HCT116 (cell line): ENCODE data around the gene LUM. TPM values are rescaled to one million over a fixed set of nuclear protein-coding genes. Genes with fewer than 3 reads are reported as not detected.

Experiments used
- ATAC-seq: fragments of 200-7000 bp; cut with Tn5 transposase; 2 replicates; pipeline ENCODE4 v1.9.1; 2020; ENCODE audit warnings: mild to moderate bottlenecking, moderate library complexity
- BruUV-seq: library from RNA; stranded (reverse); fragments of 400-500 nt; replicated peaks from 2 replicates; lab custom pipeline; 2021; lab: Mats Ljungman, UMichigan
- CTCF ChIA-PET: fragments of 300-600 bp; sonication (Branson Sonifier 250); formaldehyde crosslinking; loops from one replicate; lab custom pipeline; 2021; ENCODE audit warnings: antibody characterized with exemption; lab: Charles Lee
- POLR2A ChIA-PET: fragments of 300-600, 350-600 bp; sonication (Branson Sonifier 250); formaldehyde crosslinking; loops from one replicate; lab custom pipeline; 2021; ENCODE audit warnings: antibody characterized with exemption; lab: Charles Lee
- RAD21 ChIA-PET, 2 experiments: fragments of 300-600 bp; sonication (Branson Sonifier 250); formaldehyde crosslinking; loops; one replicate each; lab custom pipeline; 2023; ENCODE audit warnings: low total read pairs in 2 of 2; ENCODE audit not compliant: uncharacterized antibody in 2 of 2, unreplicated experiment in 2 of 2, low non-redundant PET in 1 of 2; lab: Charles Lee
- DNase-seq: peaks from one replicate; pipeline ENCODE4 v3.0.0-alpha.2; 2010; ENCODE audit warnings: low read depth, low spot score
- H2AFZ ChIP-seq: fragments of 200-600 bp; shearing (Covaris generic), sonication (generic); 2 replicates; pipeline ENCODE4 v1.6.1; 2017; ENCODE audit warnings: low read depth, mixed run types, mixed read lengths, antibody characterized with exemption, low read length; ENCODE audit not compliant: poor library complexity, severe bottlenecking
- H3K27ac ChIP-seq: 2 replicates; pipeline ENCODE4 v1.5.1; 2012; ENCODE audit warnings: low read depth, low read length
- H3K27me3 ChIP-seq: fragments of 200-600 bp; sonication (generic); 2 replicates; pipeline ENCODE4 v1.6.1; 2016; ENCODE audit warnings: mixed run types, low read length, mixed read lengths; ENCODE audit not compliant: insufficient read depth
- H3K36me3 ChIP-seq, 2 experiments: fragments of 200-500 bp in 1 of 2; fragments of 200-600 bp in 1 of 2; sonication (Bioruptor generic) in 1 of 2; sonication (generic) in 1 of 2; 2 replicates each; pipeline versions ENCODE4 v1.5.1 to v1.6.1; 2014 to 2016; ENCODE audit warnings: low read length in 2 of 2, inconsistent platforms in 1 of 2, mixed read lengths in 1 of 2, mixed run types in 1 of 2; ENCODE audit not compliant: insufficient read depth in 2 of 2, control insufficient read depth in 1 of 2
- H3K4me1 ChIP-seq, 2 experiments: fragments of 200-600 bp in 1 of 2; sonication (generic) in 1 of 2; 2 replicates each; pipeline versions ENCODE4 v1.5.1 to v1.6.1; 2012 to 2017; ENCODE audit warnings: low read length in 2 of 2, inconsistent platforms in 1 of 2, mild to moderate bottlenecking in 1 of 2, mixed read lengths in 1 of 2, mixed run types in 1 of 2, moderate library complexity in 1 of 2; ENCODE audit not compliant: insufficient read depth in 2 of 2, control insufficient read depth in 1 of 2
- H3K4me2 ChIP-seq: fragments of 200-600 bp; sonication (generic); 2 replicates; pipeline ENCODE4 v1.6.1; 2017; ENCODE audit warnings: mixed run types, low read length, mixed read lengths
- H3K4me3 ChIP-seq, 2 experiments: fragments of 200-600 bp in 1 of 2; sonication (generic) in 1 of 2; replicated peaks in 1 of 2; 2 replicates each; pipeline ENCODE4 v1.5.1; 2011 to 2016; ENCODE audit warnings: low read length in 2 of 2, control low read depth in 1 of 2, low read depth in 1 of 2, mild to moderate bottlenecking in 1 of 2, mixed read lengths in 1 of 2, mixed run types in 1 of 2
- H3K79me2 ChIP-seq: fragments of 200-600 bp; sonication (generic); 2 replicates; pipeline ENCODE4 v1.6.1; 2017; ENCODE audit warnings: mild to moderate bottlenecking, mixed run types, low read length, moderate library complexity, mixed read lengths; ENCODE audit not compliant: insufficient read depth
- H3K9ac ChIP-seq: fragments of 200-600 bp; sonication (generic); 2 replicates; pipeline ENCODE4 v1.6.1; 2016; ENCODE audit warnings: low read length, mixed read lengths
- H3K9me2 ChIP-seq: fragments of 200-600 bp; sonication (generic), shearing (Covaris generic); 2 replicates; pipeline ENCODE4 v1.6.1; 2017; ENCODE audit warnings: mixed run types, mild to moderate bottlenecking, moderate library complexity; ENCODE audit not compliant: insufficient read depth
- H3K9me3 ChIP-seq, 2 experiments: fragments of 200-500 bp in 1 of 2; fragments of 200-600 bp in 1 of 2; sonication (Bioruptor generic) in 1 of 2; sonication (generic) in 1 of 2; 2 replicates each; pipeline ENCODE4 v1.6.1; 2014 to 2017; ENCODE audit warnings: low read length in 2 of 2, mixed read lengths in 2 of 2, inconsistent platforms in 1 of 2, low read depth in 1 of 2, mild to moderate bottlenecking in 1 of 2, mixed run types in 1 of 2, moderate library complexity in 1 of 2; ENCODE audit not compliant: control insufficient read depth in 1 of 2, insufficient read depth in 1 of 2
- H4K20me1 ChIP-seq: fragments of 200-600 bp; sonication (generic), shearing (Covaris generic); 2 replicates; pipeline ENCODE4 v1.6.1; 2017; ENCODE audit warnings: mixed run types, mild to moderate bottlenecking, moderate library complexity; ENCODE audit not compliant: insufficient read depth
- ATF3 ChIP-seq: IDR thresholded peaks from 2 replicates; pipeline ENCODE4 v1.6.1; 2012
- CBX3 ChIP-seq: IDR thresholded peaks from 2 replicates; pipeline ENCODE4 v1.6.1; 2012; ENCODE audit warnings: low read depth
- EGR1 ChIP-seq: IDR thresholded peaks from 2 replicates; pipeline ENCODE4 v1.6.1; 2012; ENCODE audit warnings: low read depth
- EZH2 ChIP-seq: fragments of 200-600 bp; sonication (generic); IDR thresholded peaks from 2 replicates; pipeline ENCODE4 v1.6.1; 2017; ENCODE audit warnings: antibody characterized with exemption, mixed run types
- EZH2phosphoT487 ChIP-seq: fragments of 200-600 bp; IDR thresholded peaks from 2 replicates; pipeline ENCODE4 v1.6.1; 2018; ENCODE audit warnings: antibody characterized with exemption, borderline replicate concordance
- POLR2A ChIP-seq: IDR thresholded peaks from 2 replicates; pipeline ENCODE4 v1.7.0; 2011; ENCODE audit warnings: borderline replicate concordance; ENCODE audit not compliant: insufficient read depth, insufficient read length; ENCODE audit errors: extremely low read depth
- SP1 ChIP-seq: IDR thresholded peaks from 2 replicates; pipeline ENCODE4 v1.6.1; 2012; ENCODE audit warnings: low read depth
- TCF7L2 ChIP-seq: IDR thresholded peaks from 2 replicates; pipeline ENCODE4 v1.7.0; 2011; ENCODE audit warnings: borderline replicate concordance, inconsistent platforms; ENCODE audit not compliant: insufficient read depth, insufficient read length; ENCODE audit errors: extremely low read depth
- ZBTB33 ChIP-seq: IDR thresholded peaks from 2 replicates; pipeline ENCODE4 v1.6.1; 2011; ENCODE audit warnings: mild to moderate bottlenecking, low read length, moderate library complexity; ENCODE audit not compliant: insufficient replicate concordance; ENCODE audit errors: extremely low read depth
- ZFX ChIP-seq: fragments of 450-650 bp; IDR thresholded peaks from 2 replicates; pipeline ENCODE4 v1.6.1; 2017
- intact Hi-C: fragments of 100-400 bp; cut with micrococcal nuclease; formaldehyde crosslinking; loops from 2 replicates; pipeline ENCODE4 v1.10.0; 2022
- total RNA-seq: library from RNA; stranded (reverse); gene quantifications from one replicate; pipeline ENCODE4 v1.2.1, GENCODE V29; 2021; ENCODE audit not compliant: unreplicated experiment

LUM gene
- total RNA-seq, 1 experiment from 2014 or later = 0.69 TPM

GRCh38 chr12:91065396-91065795 is 45.9 kb downstream of the LUM start:
- ChIA-PET CTCF (no interaction called here), POLR2A (no interaction called here), RAD21 (no interaction called here)
- TF ChIP-seq CBX3 (no peak), SP1 (no peak), ZFX (no peak), TCF7L2 (no peak), POLR2A (no peak), EGR1 (no peak), EZH2phosphoT487 (no peak), EZH2 (no peak), ATF3 (no peak), ZBTB33 (no peak)
- Histone ChIP-seq H3K4me3 (no peak overlapping the region), H3K27ac (no peak overlapping the region), H4K20me1 (no peaks in the 10 kb centered on the region), H3K4me2 (no peak overlapping the region), H3K9me3 (no peaks in the 10 kb centered on the region), H2AFZ (no peak overlapping the region), H3K9me2 (peaks cover 5% of the 10 kb centered on the region; the same call in 1 of the 2 replicates), H3K9ac (no peak overlapping the region), H3K4me1 (no peaks in the 10 kb centered on the region), H3K36me3 (no peaks in the 10 kb centered on the region), H3K27me3 (no peaks in the 10 kb centered on the region), H3K79me2 (no peaks in the 10 kb centered on the region)
- intact Hi-C loops = no loop called here
- no peak for DNase-seq
- BruUV-seq = no TSS peak
- no peak for ATAC-seq
